ENCODE data around the gene VGF.
"Not testable (repeated sequence)": the region's sequence is repeated elsewhere in the genome, so short reads cannot be mapped to it uniquely, and the experiment has no call there.

Gene VGF

GRCh38 chr7:101121631-101121990 is 43.8 kb downstream of the VGF start:
- not testable (repeated sequence) for DNase-seq (ENCODE audit: low spot score); FAIRE-seq

GRCh38 chr7:101120315-101120714 is 45.1 kb downstream of the VGF start:
- DNase-seq (ENCODE audit: low spot score) (no peak), FAIRE-seq (no peak)

GRCh38 chr7:101119876-101120275 is 45.5 kb downstream of the VGF start:
- no peak for FAIRE-seq
- no peak for DNase-seq (ENCODE audit: low spot score)

- no peak for DNase-seq (ENCODE audit: low spot score)
Measured at GRCh38 chr7:101118856-101119255, 46.5 kb downstream of the VGF start.

GRCh38 chr7:101116898-101117297 is 48.5 kb downstream of the VGF start:
- no peak for DNase-seq (ENCODE audit: low spot score)
- FAIRE-seq: no peak

More at GRCh38 chr7:101118856-101119255, 46.5 kb downstream of the VGF start:
- no peak for FAIRE-seq

GRCh38 chr7:101115215-101115614 is 50.2 kb downstream of the VGF start:
- DNase-seq (ENCODE audit: low spot score) (no peak), FAIRE-seq (no peak)

GRCh38 chr7:101114492-101114891 is 50.9 kb downstream of the VGF start:
- FAIRE-seq: no peak
- DNase-seq (ENCODE audit: low spot score): no peak

- DNase-seq (ENCODE audit: low spot score) (no peak), FAIRE-seq (no peak)
Measured at GRCh38 chr7:101113836-101114235, 51.5 kb downstream of the VGF start.

GRCh38 chr7:101113140-101113539 is 52.2 kb downstream of the VGF start:
- DNase-seq (ENCODE audit: low spot score); FAIRE-seq: not testable (repeated sequence)
